Measurements from ENCODE around the gene ADARB2.

- TF ChIP-seq CTCF (IDR thresholded peaks at IDR 0.05 in 2 of 3, conservative IDR thresholded peaks at IDR 0.05 in 1 of 3; ENCODE audit: control insufficient read depth in 2 of 3, extremely low read depth in 1 of 3, insufficient read depth in 1 of 3, low read depth in 3 of 3, low read length in 3 of 3) (no peak), ZNF622 (IDR thresholded peaks at IDR 0.05) (no peak), MAX (IDR thresholded peaks at IDR 0.05; ENCODE audit: low read depth, low read length) (no peak), DPF2 (IDR thresholded peaks at IDR 0.05) (no peak), ZNF217 (IDR thresholded peaks at IDR 0.05) (no peak), RAD21 (IDR thresholded peaks at IDR 0.05; ENCODE audit: insufficient read depth, low read depth, low read length) (no peak), YY1 (IDR thresholded peaks at IDR 0.05; ENCODE audit: low read depth, low read length) (no peak), NRF1 (conservative IDR thresholded peaks at IDR 0.05; ENCODE audit: low read depth, low read length) (no peak), ZNF24 (IDR thresholded peaks at IDR 0.05) (no peak), EP300 (IDR thresholded peaks at IDR 0.05; ENCODE audit: borderline replicate concordance in 1 of 2, control insufficient read depth in 1 of 2, low read depth in 2 of 2, low read length in 2 of 2) (no peak), CBX3 (IDR thresholded peaks at IDR 0.05; ENCODE audit: borderline replicate concordance, low read depth) (no peak), IKZF1 (conservative IDR thresholded peaks at IDR 0.05) (no peak)
These were observed 464.6 kb downstream of the ADARB2 start for GRCh38 chr10:1272777-1273161.

All from GM12878 (cell line).